Jurkat, Clone E6-1 (cell line): Measurements from ENCODE around the gene DKK3.

Source experiments
- DNase-seq: peaks from one replicate; pipeline ENCODE4 v3.0.0-alpha.2; 2011; ENCODE audit warnings: low read depth, low spot score
- H3K4me3 ChIP-seq: 2 replicates; pipeline ENCODE4 v1.5.1; 2011; ENCODE audit warnings: mild to moderate bottlenecking, low read length, control low read depth, moderate library complexity

Gene DKK3

DNA sequence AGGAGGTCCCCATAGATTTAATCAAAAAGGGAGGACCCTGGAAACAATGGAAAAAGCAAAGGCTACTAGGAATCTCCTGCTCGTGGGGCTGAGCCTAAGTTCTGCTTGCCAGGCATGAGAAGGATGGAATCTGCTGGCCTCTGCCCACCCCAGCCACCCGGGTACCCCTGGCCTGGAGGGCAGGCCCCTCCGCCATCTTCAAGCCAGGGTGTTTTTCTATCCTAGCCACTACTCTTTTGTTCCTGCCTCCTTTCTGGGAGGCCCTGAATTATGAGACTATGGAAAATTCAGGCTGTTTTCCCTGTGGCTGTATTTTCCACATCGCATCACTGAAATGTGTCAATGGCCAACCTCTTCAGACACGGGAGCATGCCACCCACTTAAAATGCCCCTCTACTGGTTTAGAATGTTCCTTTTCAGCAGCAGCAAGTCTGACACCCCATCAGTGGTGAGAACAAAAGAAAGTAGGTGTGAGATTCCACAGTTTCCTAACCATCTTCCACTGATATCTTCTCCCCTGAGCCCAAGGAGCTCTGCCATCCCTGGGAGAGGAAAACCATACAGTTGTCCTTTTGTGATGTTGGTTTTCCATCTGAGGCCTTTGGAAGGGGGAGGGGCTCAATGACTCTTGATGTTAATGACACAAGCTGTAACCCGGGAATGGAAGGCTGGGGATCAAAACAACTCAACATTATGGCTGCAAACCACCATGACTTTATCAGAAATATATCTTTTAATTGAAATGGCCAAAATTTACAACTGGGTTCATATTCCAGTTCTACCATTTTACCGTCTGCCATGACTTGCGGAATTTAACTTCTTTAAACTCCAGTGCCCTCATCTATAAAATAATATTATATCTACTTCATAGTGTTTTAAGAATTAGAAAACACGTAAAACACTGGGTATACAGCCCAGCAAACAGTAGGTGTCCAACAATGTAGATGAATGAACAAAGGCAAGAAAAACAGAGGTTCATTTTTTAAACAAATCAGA lies 22.2 kb downstream of the DKK3 start:
- no peak for DNase-seq
- H3K4me3 ChIP-seq: no peak overlapping the region

DNA sequence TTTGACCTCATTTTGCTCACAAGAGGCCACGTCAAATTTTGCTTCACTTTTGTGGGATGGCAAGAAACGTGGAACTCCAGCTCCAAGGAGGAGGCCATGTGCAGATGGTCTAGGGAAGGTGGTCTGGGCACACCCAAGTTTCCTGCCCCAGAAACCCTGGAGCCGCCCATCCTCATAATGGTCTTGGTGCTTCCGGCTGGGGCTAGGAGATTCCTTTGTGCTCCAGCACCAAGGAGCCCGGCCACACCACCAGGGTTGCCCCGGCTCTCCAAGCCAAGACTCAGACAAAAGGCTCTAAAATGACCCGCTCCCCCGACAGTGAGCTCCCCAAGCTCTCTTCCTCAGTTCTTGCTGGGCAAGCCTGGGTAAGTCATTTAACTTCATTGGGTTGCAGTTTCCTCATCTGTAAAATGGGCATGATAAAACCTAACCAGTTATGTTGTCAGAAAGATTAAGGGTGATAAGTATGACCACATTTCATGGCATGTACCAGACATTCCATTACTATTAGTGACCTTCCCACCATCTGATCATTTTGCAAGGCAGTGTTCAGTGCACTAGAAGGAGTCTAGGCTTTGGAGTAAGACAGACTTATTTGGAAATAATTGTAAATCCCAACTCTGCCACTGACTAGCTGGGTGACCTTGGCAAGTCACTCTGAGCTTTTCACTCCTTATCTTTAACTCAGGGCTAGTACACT lies 23.3 kb downstream of the DKK3 start:
- no peak for DNase-seq
- H3K4me3 ChIP-seq: no peak overlapping the region

DNA sequence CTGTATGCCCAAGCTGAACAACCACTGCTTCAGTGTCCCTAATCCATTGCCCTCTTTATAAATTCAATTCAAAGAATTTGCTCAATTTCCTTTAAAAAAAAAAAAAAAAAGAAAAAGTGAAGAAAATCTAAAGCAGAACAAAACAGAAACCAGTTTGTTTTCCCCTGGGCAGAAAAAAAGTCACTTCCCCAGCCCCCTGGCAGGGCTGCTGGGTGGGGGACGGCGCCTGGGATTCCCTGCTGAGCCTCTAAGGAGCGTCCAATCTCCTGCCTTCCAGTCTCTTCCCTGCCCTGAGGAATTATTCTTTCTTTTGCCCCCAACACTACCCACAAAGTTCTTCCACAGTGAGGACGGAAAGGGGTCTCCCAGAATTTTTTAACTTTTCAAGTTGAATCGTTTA lies 23.9 kb downstream of the DKK3 start:
- no peak for DNase-seq
- no peak overlapping the region for H3K4me3 ChIP-seq

DNA sequence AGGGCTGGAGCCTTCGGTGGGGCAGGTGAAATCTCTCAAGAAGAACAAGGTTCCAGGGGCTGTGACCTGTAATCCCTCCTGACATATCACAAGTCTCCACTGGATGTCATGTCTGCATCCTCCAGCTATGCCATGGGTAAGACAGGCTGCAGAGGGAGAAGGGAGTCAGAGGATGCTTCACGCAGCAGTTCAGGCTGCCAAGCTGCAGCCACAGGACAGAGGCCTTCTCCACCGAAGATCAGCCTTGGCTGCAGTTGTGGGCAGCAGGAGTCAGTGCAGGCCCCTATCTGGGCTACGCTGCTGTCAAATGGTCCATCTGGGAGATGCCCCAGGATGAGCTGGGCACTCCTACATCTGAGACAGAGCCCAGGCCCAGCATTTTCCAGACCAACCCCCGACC lies 25.0 kb downstream of the DKK3 start:
- H3K4me3 ChIP-seq: no peak overlapping the region
- DNase-seq: no peak

DNA sequence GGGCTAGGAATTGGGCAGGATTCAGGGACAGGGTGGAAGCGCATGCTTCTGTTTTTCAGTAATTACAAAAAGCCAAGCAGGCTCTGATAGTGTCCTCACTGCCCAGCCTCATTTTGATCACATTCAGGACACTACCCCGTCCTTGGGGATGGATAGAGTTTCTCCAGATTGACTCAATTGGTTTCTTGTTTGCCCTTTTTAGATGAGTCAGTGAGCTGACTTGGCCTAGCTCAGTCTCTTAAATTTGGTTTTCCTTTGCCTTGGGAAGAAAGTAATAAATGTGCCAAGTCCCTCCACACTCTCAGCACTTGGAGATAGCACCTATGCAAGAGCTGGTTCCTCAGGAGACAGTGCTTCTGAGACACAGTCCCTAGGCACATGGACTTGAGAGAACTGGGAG lies 25.5 kb downstream of the DKK3 start:
- no peak for DNase-seq
- no peak overlapping the region for H3K4me3 ChIP-seq

DNA sequence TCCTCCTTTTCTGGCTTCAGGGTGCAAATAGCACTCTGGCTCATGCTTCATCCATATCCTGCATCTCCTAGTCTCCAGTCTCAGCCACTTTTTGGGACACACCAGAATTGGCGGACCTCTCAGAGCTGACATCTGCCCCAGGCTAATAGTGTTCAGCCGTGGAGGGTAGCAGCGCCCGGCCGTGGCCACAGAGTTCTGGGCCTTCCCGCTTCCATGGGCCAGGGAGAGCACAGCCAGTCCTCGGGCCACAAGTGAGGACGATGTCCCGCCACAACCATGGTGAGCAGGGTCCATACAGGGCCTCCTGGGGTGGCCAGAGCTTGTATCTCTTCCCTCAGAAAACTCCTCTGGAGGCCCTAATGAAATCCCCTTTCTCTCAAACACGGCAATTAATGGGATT lies 26.0 kb downstream of the DKK3 start:
- no peak overlapping the region for H3K4me3 ChIP-seq
- DNase-seq: no peak

DNA sequence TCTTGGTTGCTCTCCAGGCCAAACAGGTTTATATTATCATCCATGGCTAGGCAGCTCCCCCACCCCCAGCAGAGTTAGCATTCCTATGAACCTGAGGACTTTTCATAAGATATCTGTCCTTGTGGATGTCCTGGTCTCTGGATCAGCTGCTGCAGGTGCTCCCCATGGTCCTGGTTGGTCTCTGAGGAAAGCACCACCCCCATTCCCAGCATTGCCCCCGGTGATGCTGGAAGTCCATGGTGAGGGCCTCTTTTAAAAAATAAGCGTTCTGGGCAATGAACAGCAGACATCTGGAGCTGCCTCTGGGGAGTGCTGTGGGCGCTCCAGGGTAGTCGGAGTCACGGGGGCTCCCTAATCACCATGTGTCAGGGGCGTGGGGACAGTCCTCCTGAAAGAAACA lies 26.6 kb downstream of the DKK3 start:
- no peak for DNase-seq
- H3K4me3 ChIP-seq: no peak overlapping the region

DNA sequence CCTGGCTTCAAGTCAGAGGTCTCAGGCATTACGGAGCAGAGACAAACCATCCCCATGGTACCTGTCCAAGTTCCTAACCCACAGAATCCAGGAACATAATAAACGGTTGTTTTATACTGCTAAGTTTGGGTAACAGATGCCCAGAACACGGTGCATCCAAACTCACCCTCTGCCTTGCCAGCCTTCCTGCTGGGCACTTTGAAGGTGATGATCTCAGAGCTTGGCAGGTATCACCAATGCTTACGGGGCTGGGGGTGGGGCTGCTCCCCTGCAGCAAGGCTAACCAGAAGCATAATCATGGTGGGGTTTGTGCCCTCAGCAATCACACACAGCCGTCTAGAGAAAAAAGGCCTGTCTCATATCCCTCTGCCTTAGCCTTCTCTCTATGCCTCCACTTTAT lies 27.1 kb downstream of the DKK3 start:
- H3K4me3 ChIP-seq: no peak overlapping the region
- no peak for DNase-seq

DNA sequence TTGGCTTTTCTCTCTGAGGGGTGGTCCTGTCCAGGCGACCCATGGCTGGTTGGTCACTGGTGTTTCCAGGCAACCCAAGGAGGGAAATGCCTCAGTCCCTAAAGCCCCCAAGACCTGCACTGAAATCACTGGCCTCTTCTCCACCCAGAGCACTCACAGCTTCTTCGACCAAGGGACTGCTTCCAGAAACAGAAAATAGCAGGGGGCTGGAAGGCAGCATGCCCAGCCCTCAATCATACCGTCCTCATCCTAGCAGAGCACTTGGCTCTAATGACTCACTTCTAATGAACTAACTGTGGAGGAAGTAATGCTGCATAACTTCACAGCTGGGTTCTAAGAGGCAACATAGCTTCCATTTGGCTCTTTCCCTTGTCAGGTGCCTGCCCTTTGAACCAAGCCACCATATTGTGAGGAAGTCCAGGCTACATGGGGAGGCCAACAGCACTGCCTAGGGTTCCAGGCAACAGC lies 27.6 kb downstream of the DKK3 start:
- H3K4me3 ChIP-seq: no peak overlapping the region
- no peak for DNase-seq

DNA sequence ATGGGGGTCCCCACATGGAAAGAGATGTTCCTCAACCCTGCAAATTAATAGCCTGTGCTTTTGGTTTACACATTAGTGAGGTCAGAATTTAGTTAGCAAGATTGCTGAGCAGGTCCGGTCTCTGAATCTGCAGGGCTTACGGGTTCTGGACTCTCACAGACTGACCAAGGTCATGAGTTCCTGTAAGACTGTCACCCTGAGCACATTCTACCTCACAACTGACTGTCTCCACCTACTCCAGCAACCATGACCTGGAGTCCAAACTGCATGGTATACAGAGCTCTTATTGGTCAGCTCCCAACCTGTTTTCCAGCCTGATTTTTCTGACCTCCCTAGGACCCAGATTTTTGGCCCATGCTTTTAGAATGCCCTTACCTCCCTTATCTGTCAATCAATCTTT lies 28.2 kb downstream of the DKK3 start:
- no peak overlapping the region for H3K4me3 ChIP-seq
- no peak for DNase-seq

DNA sequence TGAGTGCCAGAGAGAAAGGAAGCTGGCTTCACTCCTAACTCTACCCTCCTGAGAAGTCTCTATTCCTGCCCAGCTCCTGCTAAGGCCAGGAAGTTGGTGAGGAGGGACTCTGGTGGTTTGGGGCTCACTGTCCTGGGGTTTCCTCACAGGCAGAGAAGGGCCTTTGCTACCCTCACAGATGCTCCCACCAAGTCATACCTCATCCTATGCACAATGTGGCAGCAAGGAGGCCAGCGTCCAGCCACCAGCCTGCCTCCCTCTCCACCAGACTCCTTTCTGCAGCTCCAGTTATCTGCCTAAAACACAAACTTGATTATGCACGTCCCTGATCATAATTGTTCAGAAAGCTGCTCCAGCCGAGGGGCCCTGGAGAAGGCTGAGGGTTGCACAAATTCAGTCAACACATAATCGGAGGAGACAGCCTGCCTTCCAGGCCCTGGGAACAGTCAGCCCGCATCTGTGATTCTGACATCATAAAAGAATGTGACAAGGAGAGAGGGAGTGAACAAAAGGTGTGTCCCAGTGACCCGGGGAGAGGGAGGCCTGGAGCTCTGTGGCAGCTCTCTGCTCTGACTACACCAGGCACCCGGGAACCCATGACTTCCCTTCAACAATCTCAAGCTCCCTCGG lies 28.8 kb downstream of the DKK3 start:
- DNase-seq: no peak
- H3K4me3 ChIP-seq: no peak overlapping the region

DNA sequence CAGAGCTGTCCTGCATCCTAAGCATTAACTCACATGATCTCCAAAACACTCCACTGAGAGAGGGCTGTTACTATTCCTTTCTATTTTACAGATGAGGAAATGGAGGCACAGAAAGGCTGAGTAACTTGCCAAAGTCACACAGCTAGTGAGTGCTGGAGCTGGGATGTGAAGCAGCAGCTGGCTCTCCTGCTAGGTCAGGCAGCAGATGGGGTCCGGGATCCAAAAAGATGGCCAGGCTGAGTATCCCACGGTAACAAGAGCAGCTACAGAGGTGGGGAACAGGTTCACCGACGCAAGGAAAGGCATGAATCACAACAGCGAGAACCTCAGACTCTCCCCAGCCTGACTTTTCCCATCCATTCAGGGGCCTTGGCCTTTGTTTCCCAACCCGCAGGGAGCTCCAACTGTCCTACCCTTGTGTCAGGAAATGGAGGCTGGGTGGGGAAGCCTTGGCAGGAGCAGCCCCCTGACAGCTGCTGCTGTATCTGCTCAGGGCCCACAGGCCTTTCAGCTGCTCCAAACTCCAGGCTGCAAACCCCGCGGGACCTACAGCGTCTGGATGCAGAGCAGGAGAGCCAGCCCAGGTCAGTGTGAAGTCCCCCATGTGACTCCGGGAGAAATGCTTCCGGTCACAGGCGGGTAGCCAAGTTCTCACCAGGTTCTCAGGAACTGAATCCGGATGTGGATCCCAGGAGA lies 29.5 kb downstream of the DKK3 start:
- DNase-seq: no peak

DNA sequence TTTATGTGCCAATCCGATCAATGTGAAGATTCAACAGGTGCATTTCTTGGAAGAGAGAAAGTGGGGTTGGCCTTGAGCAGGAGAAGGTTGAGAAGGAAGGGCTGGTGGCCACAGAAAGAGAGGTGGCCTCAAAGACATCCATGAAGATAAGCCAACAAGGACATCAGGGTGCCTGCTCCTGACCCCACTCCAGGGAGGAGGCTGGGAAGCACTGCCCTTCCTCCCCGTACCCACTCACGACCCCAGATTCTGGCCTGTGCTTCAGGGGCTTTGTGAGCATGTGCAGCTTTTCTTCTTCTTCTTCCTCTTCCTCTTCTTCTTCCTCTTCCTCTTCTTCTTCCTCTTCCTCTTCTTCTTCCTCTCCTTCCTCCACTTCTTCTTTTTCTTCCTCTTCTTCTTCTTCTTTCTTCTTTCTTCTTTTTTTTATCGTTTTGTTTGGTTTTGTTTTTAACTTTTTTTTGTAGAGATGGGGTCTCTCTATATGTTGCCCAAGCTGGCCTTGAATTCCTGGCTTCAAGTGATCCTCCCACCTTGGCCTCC lies 30.3 kb downstream of the DKK3 start:
- DNase-seq: no peak
- no peak overlapping the region for H3K4me3 ChIP-seq

More for the DNA sequence above, 29.5 kb downstream of the DKK3 start:
- H3K4me3 ChIP-seq: no peak overlapping the region

DNA sequence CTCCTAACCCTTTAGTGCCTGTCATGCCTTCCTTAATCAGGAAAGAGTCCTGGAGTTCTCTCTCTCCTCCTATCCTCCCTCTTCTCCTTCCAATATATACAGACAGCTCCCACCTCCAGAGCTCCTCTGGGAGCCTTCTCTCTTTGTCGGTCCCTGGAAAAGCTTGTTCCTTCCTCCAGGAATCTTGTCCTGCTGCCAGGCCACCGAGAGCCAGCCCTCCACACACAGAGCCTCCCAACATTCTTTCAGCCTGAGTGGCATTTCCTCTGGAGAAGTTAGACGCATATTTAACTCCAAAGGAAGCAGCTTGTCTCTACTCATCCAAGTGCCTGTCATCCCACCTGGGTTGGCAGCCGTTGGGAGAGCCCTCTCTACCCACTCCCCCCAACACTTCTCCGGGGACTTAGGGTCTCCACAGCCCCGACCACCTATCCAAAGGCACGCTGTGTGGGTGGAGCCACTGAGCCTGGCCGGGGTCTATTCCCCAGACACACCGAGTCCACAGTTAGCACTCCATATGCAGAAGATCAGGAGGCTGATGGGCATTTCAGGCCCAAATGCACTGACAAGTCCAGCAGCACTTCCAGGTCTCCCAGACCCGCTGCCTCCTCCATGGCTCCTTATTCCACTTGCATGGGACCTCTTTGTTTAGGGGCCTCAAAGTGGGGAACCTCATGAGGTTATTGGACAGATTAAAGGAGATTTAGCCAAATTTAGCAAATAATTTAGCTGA lies 31.1 kb downstream of the DKK3 start:
- H3K4me3 ChIP-seq: no peak overlapping the region
- DNase-seq: no peak

DNA sequence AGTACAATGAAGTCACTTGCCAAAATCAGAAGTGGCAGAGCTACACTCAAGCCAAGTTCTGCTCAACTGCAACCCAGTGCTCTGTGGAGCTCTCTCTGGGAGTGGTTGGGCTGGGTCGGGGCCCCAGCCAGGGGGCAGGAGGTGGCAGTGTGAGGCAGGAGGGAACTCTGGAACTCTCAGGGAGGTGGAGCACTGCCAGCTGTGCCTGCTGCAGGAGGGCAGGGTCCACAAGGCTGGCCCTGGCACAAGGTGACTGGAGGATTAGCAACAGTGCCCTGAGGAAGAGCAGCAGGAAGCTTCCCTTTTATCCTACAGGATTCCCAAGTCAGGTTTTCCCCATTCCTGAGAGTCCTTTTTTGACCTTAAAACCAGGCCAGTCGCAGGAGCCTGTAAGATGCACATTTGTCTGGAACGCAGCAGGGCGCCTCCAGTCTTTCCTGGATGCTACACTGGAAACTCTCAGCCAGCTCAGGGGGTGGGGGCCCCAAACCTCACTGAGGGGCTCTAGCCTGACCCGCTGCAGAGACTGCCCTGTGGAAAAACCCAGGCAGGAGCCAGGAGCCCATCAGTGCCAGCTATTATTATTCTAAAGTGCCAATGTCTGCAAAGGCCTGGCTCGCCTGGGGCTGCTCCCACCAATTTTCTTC lies 31.8 kb downstream of the DKK3 start:
- H3K4me3 ChIP-seq: no peak overlapping the region
- no peak for DNase-seq

DNA sequence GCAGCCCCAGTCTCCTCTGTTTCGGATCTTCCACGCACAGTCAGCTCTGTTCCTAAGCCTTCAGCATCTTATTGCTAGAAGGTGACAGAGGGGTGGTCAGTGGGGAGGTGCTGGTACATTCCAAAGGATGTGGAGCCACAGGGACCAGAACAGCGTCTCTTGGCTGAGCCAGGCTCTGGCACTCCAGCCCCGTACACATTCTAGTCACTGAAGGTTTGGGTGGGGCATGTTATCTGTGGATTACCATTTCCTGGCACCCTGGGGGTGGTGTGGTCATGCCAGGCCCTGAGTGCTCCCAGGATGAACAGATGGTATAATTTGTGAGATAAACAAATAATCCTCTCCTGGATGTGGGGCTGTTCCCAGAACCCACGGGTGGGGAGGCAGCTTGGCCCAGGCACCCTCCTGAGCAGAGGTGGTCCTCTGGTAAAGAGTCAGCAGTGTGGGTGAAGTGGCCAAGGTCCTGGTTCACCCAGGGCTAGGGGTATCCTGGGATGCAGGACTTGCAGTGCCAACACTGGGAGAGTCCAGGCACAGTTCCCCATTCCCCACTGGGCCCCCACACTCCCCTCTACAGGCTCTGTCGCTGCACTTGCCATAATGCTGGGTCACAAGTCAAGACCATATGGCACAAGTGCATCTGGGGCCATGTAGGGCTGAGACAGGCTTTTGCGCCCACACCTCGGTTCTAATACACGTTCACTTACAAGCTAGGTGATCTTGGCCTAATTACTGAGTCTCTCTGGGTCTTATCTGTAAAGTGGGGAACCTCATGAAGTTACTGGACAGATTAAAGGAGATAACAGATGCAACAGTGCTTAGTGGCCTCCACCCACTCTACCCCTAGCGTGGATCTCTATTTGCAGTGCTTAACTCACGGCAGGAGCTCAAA lies 33.0 kb downstream of the DKK3 start:
- DNase-seq: no peak
- no peak overlapping the region for H3K4me3 ChIP-seq

DNA sequence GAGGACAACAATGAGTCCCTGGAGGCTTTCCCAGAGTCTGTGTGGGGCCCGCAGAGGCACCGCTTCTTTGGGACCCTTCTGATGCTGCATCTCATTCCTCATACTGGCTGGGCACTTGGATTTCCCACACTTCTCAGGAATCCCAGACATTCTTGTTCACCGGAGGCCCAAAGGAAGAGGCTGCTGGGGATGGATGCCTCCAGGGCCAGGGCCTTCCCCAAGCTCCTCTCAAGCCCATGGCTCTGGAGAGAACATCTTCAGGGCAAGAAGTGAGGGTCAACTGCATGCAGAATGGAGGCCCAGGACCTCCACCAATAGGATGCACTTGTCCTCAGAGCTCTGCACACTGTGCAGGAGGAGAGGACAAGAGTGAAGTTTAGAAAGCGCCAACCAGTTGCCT lies 34.6 kb downstream of the DKK3 start:
- no peak for DNase-seq
- H3K4me3 ChIP-seq: no peak overlapping the region
